ENCODE measurements around the gene ALCAM. TPM values are rescaled to one million over a fixed set of nuclear protein-coding genes. Genes with fewer than 3 reads are reported as not detected.

ALCAM gene
- total RNA-seq = 60.4 TPM

DNA sequence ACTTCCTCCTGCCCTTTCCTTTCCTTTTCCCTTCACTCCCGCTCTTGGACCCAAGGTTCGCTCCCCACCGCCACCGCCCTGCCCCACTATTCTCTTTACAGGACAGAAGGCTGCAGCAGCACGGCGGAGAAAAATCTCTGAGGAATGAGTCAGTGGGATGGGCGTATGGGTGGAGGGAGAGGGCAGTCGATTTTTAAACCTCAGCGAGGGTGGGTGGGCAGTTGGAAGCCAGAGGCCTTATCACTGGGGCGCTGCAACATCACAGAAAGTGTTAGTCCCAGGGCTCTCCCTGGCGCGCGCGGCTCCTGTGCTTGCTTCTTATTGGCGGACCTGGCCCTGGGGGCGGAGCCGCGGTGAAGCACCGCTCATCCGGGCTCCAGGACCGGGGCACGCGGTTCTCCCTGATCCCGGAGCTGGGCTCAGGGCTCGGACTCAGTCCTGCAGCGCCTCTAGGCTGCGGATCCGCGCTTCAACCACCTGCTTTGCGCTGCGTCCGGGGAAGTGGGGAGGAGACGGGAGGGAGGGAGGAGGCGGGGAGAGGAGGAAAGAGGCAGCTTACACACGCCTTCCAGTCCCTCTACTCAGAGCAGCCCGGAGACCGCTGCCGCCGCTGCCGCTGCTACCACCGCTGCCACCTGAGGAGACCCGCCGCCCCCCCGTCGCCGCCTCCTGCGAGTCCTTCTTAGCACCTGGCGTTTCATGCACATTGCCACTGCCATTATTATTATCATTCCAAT is at the start of gene ALCAM:
ALCAM (plus strand) TSS at position 584 of the 737 bp plus-strand sequence.

